ENCODE data around the gene MEGF6. TPM values are rescaled to one million over a fixed set of nuclear protein-coding genes. Genes with fewer than 3 reads are reported as not detected.

MEGF6 gene
- total RNA-seq, 1 experiment from 2014 or later: 21.3 TPM

DNA sequence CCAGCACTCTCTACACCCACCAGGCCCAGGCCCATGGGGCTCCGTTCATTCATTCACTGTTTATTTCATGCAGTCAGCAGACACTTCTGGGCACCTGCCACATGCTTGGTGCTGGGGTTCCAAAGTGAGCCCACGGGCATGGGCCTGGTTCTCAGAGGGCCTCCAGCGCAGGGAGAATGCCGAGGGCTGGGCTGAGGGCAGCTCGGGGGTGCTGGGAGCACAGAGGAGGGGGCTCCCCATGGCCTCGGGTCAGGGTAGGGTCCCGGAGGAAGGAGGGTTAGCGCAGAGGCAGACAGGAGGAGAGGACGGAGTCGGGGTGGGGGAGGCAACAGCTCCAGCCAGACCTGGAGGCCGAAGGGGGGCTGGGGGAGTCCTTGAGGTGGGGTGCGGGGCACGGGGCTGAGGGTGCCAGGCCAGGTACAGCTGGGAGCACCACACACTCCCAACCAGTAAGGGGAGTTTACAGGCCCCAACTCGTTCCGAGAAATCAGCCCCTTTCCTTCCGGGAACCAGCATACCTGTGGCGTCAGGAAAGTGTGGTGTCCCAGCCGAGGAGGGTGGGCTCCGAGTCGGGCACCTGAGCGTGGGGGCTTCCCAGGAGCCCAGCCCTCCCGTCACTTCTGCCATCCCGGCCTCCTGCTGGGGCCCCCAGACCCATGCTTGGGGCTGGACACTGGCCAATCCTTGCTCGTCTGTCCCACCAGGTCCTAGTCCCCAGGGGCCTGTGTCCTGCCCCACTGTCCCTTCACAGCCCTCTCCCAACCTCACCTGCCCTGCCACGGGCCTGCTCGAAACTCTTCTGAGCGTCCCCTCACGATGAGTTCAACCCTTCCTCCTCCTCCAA is 146.0 kb downstream of the MEGF6 start:
- Histone ChIP-seq H3K27ac (ENCODE audit: insufficient read length, low read depth, low read length) (no peak overlapping the region), H3K4me2 (ENCODE audit: insufficient read depth, insufficient read length, low read length) (no peak overlapping the region), H4K8ac (replicated peaks; ENCODE audit: insufficient read length, low read depth, low read length) (no peak overlapping the region), H4K20me1 (ENCODE audit: control insufficient read depth, insufficient read depth, insufficient read length) (peaks cover 2% of the 10 kb centered on the region), H3K4me1 (ENCODE audit: insufficient read depth, low read length) (no peaks in the 10 kb centered on the region), H3K23ac (ENCODE audit: insufficient read length, low read depth, low read length) (no peak overlapping the region), H2BK5ac (ENCODE audit: insufficient read length, low read length) (no peak overlapping the region), H2AK5ac (ENCODE audit: insufficient read length, low read length) (no peak overlapping the region), H4K91ac (ENCODE audit: insufficient read length, low read depth, low read length) (no peak overlapping the region), H3K23me2 (ENCODE audit: insufficient read length, low read depth, low read length, poor library complexity, severe bottlenecking) (no peaks in the 10 kb centered on the region), H3K27me3 (ENCODE audit: insufficient read depth, low read length) (no peaks in the 10 kb centered on the region), H4K5ac (ENCODE audit: insufficient read length, low read depth, low read length) (no peak overlapping the region), H3K4ac (ENCODE audit: low read depth, low read length) (no peak overlapping the region), H3K79me2 (ENCODE audit: insufficient read depth, low read length) (no peaks in the 10 kb centered on the region), H3K9ac (ENCODE audit: extremely low read depth, insufficient read length, low read length) (no peak overlapping the region), H3K18ac (ENCODE audit: insufficient read length, low read depth, low read length) (no peak overlapping the region), H3T11ph (ENCODE audit: low read length) (no peak overlapping the region), H3K14ac (ENCODE audit: insufficient read depth, low read length) (no peak overlapping the region), H2AFZ (ENCODE audit: low read length) (no peak overlapping the region), H2BK12ac (ENCODE audit: insufficient read length, low read depth, low read length) (no peak overlapping the region), H2BK120ac (ENCODE audit: low read depth, low read length, poor library complexity, severe bottlenecking) (no peak overlapping the region), H3K56ac (ENCODE audit: insufficient read length, low read depth, low read length) (no peak overlapping the region), H2BK15ac (ENCODE audit: low read depth, low read length) (no peak overlapping the region), H2BK20ac (ENCODE audit: low read depth, low read length, poor library complexity, severe bottlenecking) (no peak overlapping the region), H3K9me3 (ENCODE audit: control insufficient read depth, low read depth, low read length) (no peaks in the 10 kb centered on the region), H3K79me1 (ENCODE audit: insufficient read depth, low read depth, low read length, poor library complexity, severe bottlenecking) (no peaks in the 10 kb centered on the region)
- peaks cover 7 to 12% of the 10 kb centered on the region in 2 experiments for H3K4me1 Mint-ChIP-seq
- no peaks in the 10 kb centered on the region for H3K27me3 Mint-ChIP-seq (ENCODE audit: low read depth)
- no CpG with 5 or more reads among the region's 28 CpGs for WGBS (ENCODE audit: extremely low coverage, insufficient read length, low lambda C conversion rate)
- H3K4me3 Mint-ChIP-seq: no peak overlapping the region
- H3K36me3 Mint-ChIP-seq (ENCODE audit: insufficient read depth in 1 of 3, low read depth in 3 of 3): peaks cover 0 to 25% (median 4%) of the 10 kb centered on the region in 3 experiments; a peak in 5 of 7 replicates
- H3K9me3 Mint-ChIP-seq: no peaks in the 10 kb centered on the region
- TF ChIP-seq, protein P1, sequence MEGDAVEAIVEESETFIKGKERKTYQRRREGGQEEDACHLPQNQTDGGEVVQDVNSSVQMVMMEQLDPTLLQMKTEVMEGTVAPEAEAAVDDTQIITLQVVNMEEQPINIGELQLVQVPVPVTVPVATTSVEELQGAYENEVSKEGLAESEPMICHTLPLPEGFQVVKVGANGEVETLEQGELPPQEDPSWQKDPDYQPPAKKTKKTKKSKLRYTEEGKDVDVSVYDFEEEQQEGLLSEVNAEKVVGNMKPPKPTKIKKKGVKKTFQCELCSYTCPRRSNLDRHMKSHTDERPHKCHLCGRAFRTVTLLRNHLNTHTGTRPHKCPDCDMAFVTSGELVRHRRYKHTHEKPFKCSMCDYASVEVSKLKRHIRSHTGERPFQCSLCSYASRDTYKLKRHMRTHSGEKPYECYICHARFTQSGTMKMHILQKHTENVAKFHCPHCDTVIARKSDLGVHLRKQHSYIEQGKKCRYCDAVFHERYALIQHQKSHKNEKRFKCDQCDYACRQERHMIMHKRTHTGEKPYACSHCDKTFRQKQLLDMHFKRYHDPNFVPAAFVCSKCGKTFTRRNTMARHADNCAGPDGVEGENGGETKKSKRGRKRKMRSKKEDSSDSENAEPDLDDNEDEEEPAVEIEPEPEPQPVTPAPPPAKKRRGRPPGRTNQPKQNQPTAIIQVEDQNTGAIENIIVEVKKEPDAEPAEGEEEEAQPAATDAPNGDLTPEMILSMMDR (conservative IDR thresholded peaks at IDR 0.05): no peak
- peak overlapping the region; percentile 21 to 95 (median 75); a peak in 5 of 7 replicates for H3K27ac Mint-ChIP-seq
- no peak for DNase-seq
